Caco-2 (cell line): ENCODE data around the gene LVRN. TPM values are rescaled to one million over a fixed set of nuclear protein-coding genes. Genes with fewer than 3 reads are reported as not detected.

ENCODE experiments used
- BruUV-seq: library from RNA; stranded (reverse); fragments of 400-500 nt; replicated peaks from 2 replicates; lab custom pipeline; 2021; lab: Mats Ljungman, UMichigan
- CTCF ChIA-PET: fragments of 300-600 bp; sonication (Branson Sonifier 250); formaldehyde crosslinking; loops from one replicate; lab custom pipeline; 2022; ENCODE audit warnings: antibody characterized with exemption; lab: Charles Lee
- POLR2A ChIA-PET: fragments of 300-600 bp; sonication (Branson Sonifier 250); formaldehyde crosslinking; loops from one replicate; lab custom pipeline; 2022; ENCODE audit warnings: antibody characterized with exemption; lab: Charles Lee
- DNase-seq, 2 experiments: peaks; one replicate each; pipeline versions ENCODE4 v3.0.0 to v3.0.0-alpha.2; 2020 to 2022
- H3K27me3 ChIP-seq: replicated peaks from 2 replicates; pipeline ENCODE4 v1.6.0; 2011; ENCODE audit warnings: low read length; ENCODE audit not compliant: control insufficient read depth, insufficient read depth
- H3K36me3 ChIP-seq: 2 replicates; pipeline ENCODE4 v1.5.1; 2011; ENCODE audit warnings: low read length; ENCODE audit not compliant: control insufficient read depth, insufficient read depth
- H3K4me1 ChIP-seq: fragments of 250-450 bp; sonication (Bioruptor Pico); 2 replicates; pipeline ENCODE4 v1.5.1; 2020; ENCODE audit warnings: mild to moderate bottlenecking
- H3K4me3 ChIP-seq: 2 replicates; pipeline ENCODE4 v1.5.1; 2011; ENCODE audit warnings: low read depth, mild to moderate bottlenecking, control low read depth, low read length
- H3K9me3 ChIP-seq: fragments of 250-450 bp; sonication (Bioruptor Pico); 2 replicates; pipeline ENCODE4 v1.5.1; 2020; ENCODE audit warnings: mild to moderate bottlenecking, moderate library complexity
- H3K27ac Mint-ChIP-seq: one replicate; pipeline ENCODE4 v1.8.0; 2022; ENCODE audit warnings: mixed read lengths; ENCODE audit not compliant: unreplicated experiment
- H3K27me3 Mint-ChIP-seq: one replicate; pipeline ENCODE4 v1.8.0; 2022; ENCODE audit warnings: mixed read lengths; ENCODE audit not compliant: insufficient read depth, unreplicated experiment
- H3K36me3 Mint-ChIP-seq: one replicate; pipeline ENCODE4 v1.8.0; 2022; ENCODE audit warnings: mild to moderate bottlenecking, mixed read lengths; ENCODE audit not compliant: insufficient read depth, unreplicated experiment
- H3K4me1 Mint-ChIP-seq: one replicate; pipeline ENCODE4 v1.8.0; 2022; ENCODE audit warnings: low read depth, mixed read lengths; ENCODE audit not compliant: unreplicated experiment
- H3K4me3 Mint-ChIP-seq: one replicate; pipeline ENCODE4 v1.8.0; 2022; ENCODE audit warnings: mild to moderate bottlenecking, moderate library complexity, mixed read lengths; ENCODE audit not compliant: unreplicated experiment
- H3K9me3 Mint-ChIP-seq: one replicate; pipeline ENCODE4 v1.8.0; 2022; ENCODE audit warnings: mixed read lengths; ENCODE audit not compliant: unreplicated experiment
- CTCF ChIP-seq, 2 experiments: fragments of 200-600 bp in 1 of 2; IDR thresholded peaks; 1 replicate in 1 of 2; 2 replicates in 1 of 2; pipeline versions ENCODE4 v1.5.1 to v1.8.0; 2011 to 2022; ENCODE audit warnings: antibody characterized with exemption in 1 of 2, control low read depth in 1 of 2, inconsistent platforms in 1 of 2, low read depth in 1 of 2, low read length in 1 of 2, mild to moderate bottlenecking in 1 of 2, moderate library complexity in 1 of 2; ENCODE audit not compliant: insufficient read depth in 1 of 2, severe bottlenecking in 1 of 2, unreplicated experiment in 1 of 2
- intact Hi-C: fragments of 100-400 bp; cut with micrococcal nuclease; formaldehyde crosslinking; loops from one replicate; pipeline ENCODE4 v1.10.0; 2022; ENCODE audit not compliant: unreplicated experiment
- total RNA-seq: library from RNA; stranded (reverse); gene quantifications from 2 replicates; pipeline ENCODE4 v1.2.3, GENCODE V29; 2022

The LVRN gene
- total RNA-seq, 1 experiment from 2014 or later, result 0.27 TPM

- peaks cover 5% of the 10 kb centered on the region for H3K27me3 Mint-ChIP-seq
- H3K36me3 Mint-ChIP-seq, result no peaks in the 10 kb centered on the region
- H3K36me3 ChIP-seq, result no peaks in the 10 kb centered on the region
- H3K27ac Mint-ChIP-seq, result no peak overlapping the region
- no peaks in the 10 kb centered on the region for H3K9me3 ChIP-seq
- no peaks in the 10 kb centered on the region for H3K9me3 Mint-ChIP-seq
- no peaks in the 10 kb centered on the region for H3K27me3 ChIP-seq
- ChIA-PET POLR2A (no interaction called here), CTCF (no interaction called here)
- no peak for TF ChIP-seq CTCF (IDR thresholded peaks at IDR 0.05; ENCODE audit: insufficient read depth in 1 of 2, low read depth in 1 of 2, low read length in 1 of 2, severe bottlenecking in 1 of 2, unreplicated experiment in 1 of 2)
- intact Hi-C loops, result no loop called here
- peaks cover 6% of the 10 kb centered on the region for H3K4me1 Mint-ChIP-seq
- H3K4me3 Mint-ChIP-seq, result no peak overlapping the region
- no TSS peak for BruUV-seq
- H3K4me1 ChIP-seq, result no peaks in the 10 kb centered on the region
- H3K4me3 ChIP-seq, result no peak overlapping the region
- DNase-seq, result no peak
Observed at GRCh38 chr5:116004248-116004647, 42.0 kb downstream of the LVRN start.

- Mint-ChIP-seq H3K27me3 (peaks cover 16% of the 10 kb centered on the region), H3K36me3 (no peaks in the 10 kb centered on the region), H3K27ac (no peak overlapping the region), H3K4me1 (no peaks in the 10 kb centered on the region), H3K4me3 (no peak overlapping the region), H3K9me3 (no peaks in the 10 kb centered on the region)
- H3K9me3 ChIP-seq, result no peaks in the 10 kb centered on the region
- DNase-seq, result no peak
- H3K4me3 ChIP-seq, result no peak overlapping the region
- CTCF ChIA-PET, result no interaction called here
- H3K27me3 ChIP-seq, result no peaks in the 10 kb centered on the region
- no peaks in the 10 kb centered on the region for H3K36me3 ChIP-seq
- no TSS peak for BruUV-seq
- no peak for TF ChIP-seq CTCF (IDR thresholded peaks at IDR 0.05; ENCODE audit: insufficient read depth in 1 of 2, low read depth in 1 of 2, low read length in 1 of 2, severe bottlenecking in 1 of 2, unreplicated experiment in 1 of 2)
- H3K4me1 ChIP-seq, result no peaks in the 10 kb centered on the region
- intact Hi-C loops, result no loop called here
- POLR2A ChIA-PET, result no interaction called here
Observed at GRCh38 chr5:116009806-116010205, 47.5 kb downstream of the LVRN start.

GRCh38 chr5:116011046-116011445, 48.8 kb downstream of the LVRN start:
- H3K27ac Mint-ChIP-seq, result no peak overlapping the region
- no peak for DNase-seq
- Histone ChIP-seq H3K4me3 (no peak overlapping the region), H3K4me1 (no peaks in the 10 kb centered on the region), H3K27me3 (no peaks in the 10 kb centered on the region), H3K36me3 (no peaks in the 10 kb centered on the region), H3K9me3 (no peaks in the 10 kb centered on the region)
- ChIA-PET POLR2A (no interaction called here), CTCF (no interaction called here)
- intact Hi-C loops, result no loop called here
- H3K4me1 Mint-ChIP-seq, result no peaks in the 10 kb centered on the region
- no peaks in the 10 kb centered on the region for H3K36me3 Mint-ChIP-seq
- no peaks in the 10 kb centered on the region for H3K9me3 Mint-ChIP-seq
- peaks cover 17% of the 10 kb centered on the region for H3K27me3 Mint-ChIP-seq
- no peak for TF ChIP-seq CTCF (IDR thresholded peaks at IDR 0.05; ENCODE audit: insufficient read depth in 1 of 2, low read depth in 1 of 2, low read length in 1 of 2, severe bottlenecking in 1 of 2, unreplicated experiment in 1 of 2)
- H3K4me3 Mint-ChIP-seq, result no peak overlapping the region
- BruUV-seq, result no TSS peak
